Sigmoid colon (tissue), 7 donors: ENCODE measurements around the gene PKDCC. TPM values are rescaled to one million over a fixed set of nuclear protein-coding genes. Genes with fewer than 3 reads are reported as not detected.
A peak's percentile ranks its signal among the peaks of the same experiment; 100 is the strongest.

Experiments
- DNase-seq: peaks from one replicate; pipeline ENCODE4 v3.0.0-alpha.2; 2019
- H3K27ac ChIP-seq, 4 donors: fragments of 200-600 bp; sonication (generic); one replicate each; pipeline ENCODE4 v1.5.1; 2016 to 2019; ENCODE audit warnings: mild to moderate bottlenecking in 1 of 4
- H3K27me3 ChIP-seq, 3 donors: fragments of 200-600 bp; sonication (generic); one replicate each; pipeline ENCODE4 v1.5.1; 2019; ENCODE audit warnings: mild to moderate bottlenecking in 1 of 3
- H3K36me3 ChIP-seq, 4 donors: fragments of 200-600 bp; sonication (generic); one replicate each; pipeline ENCODE4 v1.5.1; 2016 to 2019
- H3K4me1 ChIP-seq, 4 donors: fragments of 200-600 bp; sonication (generic); one replicate each; pipeline ENCODE4 v1.5.1; 2017 to 2019
- H3K4me3 ChIP-seq, 4 donors: fragments of 200-600 bp; sonication (generic); one replicate each; pipeline ENCODE4 v1.5.1; 2017 to 2019; ENCODE audit warnings: mild to moderate bottlenecking in 2 of 4, moderate library complexity in 1 of 4
- H3K9me3 ChIP-seq, 4 donors: fragments of 200-600 bp in 3 of 4; sonication (generic) in 3 of 4; one replicate each; pipeline versions ENCODE4 v1.5.1 to v1.6.1; 2013 to 2019
- CTCF ChIP-seq, 4 experiments: fragments of 450-650 bp in 3 of 4; fragments of 200-600 bp in 1 of 4; IDR thresholded peaks; one replicate each; pipeline ENCODE4 v1.5.1; 2016 to 2019; ENCODE audit warnings: antibody characterized with exemption in 4 of 4, mild to moderate bottlenecking in 3 of 4, moderate library complexity in 2 of 4
- EP300 ChIP-seq, 4 donors: sonication (generic); formaldehyde crosslinking; IDR thresholded peaks; one replicate each; pipeline ENCODE4 v1.6.1; 2017; ENCODE audit warnings: antibody characterized with exemption in 4 of 4
- POLR2A ChIP-seq, 2 donors: fragments of 450-650 bp; IDR thresholded peaks; one replicate each; pipeline ENCODE4 v1.6.1; 2016; ENCODE audit warnings: antibody characterized with exemption in 2 of 2, mild to moderate bottlenecking in 2 of 2, moderate library complexity in 2 of 2
- POLR2AphosphoS5 ChIP-seq, 4 donors: sonication (generic); formaldehyde crosslinking; IDR thresholded peaks; one replicate each; pipeline ENCODE4 v1.6.1; 2017; ENCODE audit warnings: antibody characterized with exemption in 4 of 4
- WGBS, 2 donors: extraction: QIAGEN DNeasy Blood & Tissue Kit; methylation state at CpG; one replicate each; pipeline ENCODE4 v1.1.7; 2013; 5-methylcytosine and 5-hydroxymethylcytosine counted together
- intact Hi-C: fragments of 100-400 bp; cut with DNase I; formaldehyde crosslinking; loops from one replicate; pipeline ENCODE4 v1.15.1; 2023
- polyA plus RNA-seq, 3 donors: library from polyadenylated mRNA; stranded (reverse); fragments of 200-250 nt; gene quantifications; one replicate each; pipeline ENCODE4 v1.2.3, GENCODE V29; 2013
- total RNA-seq, 4 donors: library from RNA; depleted of rRNA; stranded (reverse); fragments of >200 nt; gene quantifications; one replicate each; pipeline ENCODE4 v1.1.0, GENCODE V29; 2016
- donor health status: healthy with polysubstance abuse.
- donor health status: Bipolar disorder and iron deficiency.
- donor health status: healthy.

PKDCC gene
- total and polyA plus RNA-seq, 7 donors, result 13.9 to 106 (median 67.7) TPM

DNA sequence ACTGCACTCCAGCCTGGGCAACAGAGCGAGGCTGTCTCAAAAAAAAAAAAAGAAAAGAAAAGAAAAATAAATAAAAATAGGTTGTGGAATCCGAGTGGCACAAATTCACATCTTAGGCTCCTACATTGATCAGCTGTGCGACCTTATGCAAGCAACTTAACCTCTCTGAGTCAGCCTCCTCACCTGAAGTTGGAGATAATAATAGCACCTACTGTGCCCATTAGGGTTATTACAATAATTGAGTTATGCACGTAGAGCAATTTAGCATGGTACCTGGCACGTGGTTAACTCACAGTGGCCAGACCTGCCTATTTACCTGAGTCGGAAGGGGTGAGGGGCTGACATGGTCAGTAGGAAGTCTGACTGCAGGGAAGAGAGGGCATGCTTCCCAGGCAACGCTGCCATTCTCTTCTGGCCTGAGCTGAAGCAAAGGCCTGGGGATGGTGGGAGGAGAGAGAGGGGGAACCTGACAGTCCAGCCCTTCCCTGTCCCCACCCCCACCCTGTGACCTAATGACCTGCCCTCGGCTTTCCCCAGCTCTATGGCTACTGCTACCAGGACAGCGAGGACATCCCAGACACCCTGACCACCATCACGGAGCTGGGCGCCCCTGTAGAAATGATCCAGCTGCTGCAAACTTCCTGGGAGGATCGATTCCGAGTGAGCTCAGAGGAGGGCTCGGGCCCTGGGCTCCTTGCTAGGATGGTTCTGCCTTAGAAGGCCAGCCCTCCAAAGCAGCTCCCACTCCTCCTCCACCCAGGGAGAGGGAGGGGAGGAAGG, 5.1 kb downstream of the PKDCC start:
- Histone ChIP-seq H3K36me3 (peaks cover 9 to 28% (median 12%) of the 10 kb centered on the region in 4 donors), H3K27ac (peak overlapping the region; percentile 96 to 99 (median 96)), H3K27me3 (no peaks in the 10 kb centered on the region), H3K9me3 (no peaks in the 10 kb centered on the region), H3K4me3 (peak overlapping the region in 3 of 4 donors; percentile 68 to 98 (median 75)), H3K4me1 (peaks cover 0 to 76% (median 74%) of the 10 kb centered on the region in 4 donors)
- intact Hi-C loops, result loop anchor here (5.0 kb wide), 1 partner anchor 1931 kb away; no protein-coding TSS in a partner anchor
- DNase-seq, result no peak
- TF ChIP-seq POLR2AphosphoS5 (IDR thresholded peaks at IDR 0.05), result peak in 3 of 4 donors; percentile 28 to 65 (median 45)
- TF ChIP-seq POLR2A (IDR thresholded peaks at IDR 0.05), result peak; percentile 13 to 17
- TF ChIP-seq CTCF (IDR thresholded peaks at IDR 0.05), result no peak
- TF ChIP-seq EP300 (IDR thresholded peaks at IDR 0.05), result no peak
- WGBS, 2 donors, result 18 to 53% methylated on average over 14 of the region's 14 CpGs

GRCh38 chr2:42053482-42053790, 5.6 kb downstream of the PKDCC start:
- Histone ChIP-seq H3K27ac (peak overlapping the region; percentile 96 to 99 (median 96)), H3K36me3 (peaks cover 15 to 33% (median 16%) of the 10 kb centered on the region in 4 donors), H3K27me3 (no peaks in the 10 kb centered on the region), H3K9me3 (no peaks in the 10 kb centered on the region), H3K4me1 (peaks cover 0 to 79% (median 77%) of the 10 kb centered on the region in 4 donors), H3K4me3 (peak overlapping the region in 3 of 4 donors; percentile 68 to 98 (median 75))
- intact Hi-C loops, result loop anchor here (5.0 kb wide), 1 partner anchor 1931 kb away; no protein-coding TSS in a partner anchor
- 20 to 64% methylated on average over 6 of the region's 6 CpGs for WGBS, 2 donors
- DNase-seq, result no peak
- no peak for TF ChIP-seq POLR2A (IDR thresholded peaks at IDR 0.05)
- TF ChIP-seq EP300 (IDR thresholded peaks at IDR 0.05), result no peak
- TF ChIP-seq CTCF (IDR thresholded peaks at IDR 0.05), result no peak
- peak in 1 of 4 donors; percentile 25 for TF ChIP-seq POLR2AphosphoS5 (IDR thresholded peaks at IDR 0.05)

DNA sequence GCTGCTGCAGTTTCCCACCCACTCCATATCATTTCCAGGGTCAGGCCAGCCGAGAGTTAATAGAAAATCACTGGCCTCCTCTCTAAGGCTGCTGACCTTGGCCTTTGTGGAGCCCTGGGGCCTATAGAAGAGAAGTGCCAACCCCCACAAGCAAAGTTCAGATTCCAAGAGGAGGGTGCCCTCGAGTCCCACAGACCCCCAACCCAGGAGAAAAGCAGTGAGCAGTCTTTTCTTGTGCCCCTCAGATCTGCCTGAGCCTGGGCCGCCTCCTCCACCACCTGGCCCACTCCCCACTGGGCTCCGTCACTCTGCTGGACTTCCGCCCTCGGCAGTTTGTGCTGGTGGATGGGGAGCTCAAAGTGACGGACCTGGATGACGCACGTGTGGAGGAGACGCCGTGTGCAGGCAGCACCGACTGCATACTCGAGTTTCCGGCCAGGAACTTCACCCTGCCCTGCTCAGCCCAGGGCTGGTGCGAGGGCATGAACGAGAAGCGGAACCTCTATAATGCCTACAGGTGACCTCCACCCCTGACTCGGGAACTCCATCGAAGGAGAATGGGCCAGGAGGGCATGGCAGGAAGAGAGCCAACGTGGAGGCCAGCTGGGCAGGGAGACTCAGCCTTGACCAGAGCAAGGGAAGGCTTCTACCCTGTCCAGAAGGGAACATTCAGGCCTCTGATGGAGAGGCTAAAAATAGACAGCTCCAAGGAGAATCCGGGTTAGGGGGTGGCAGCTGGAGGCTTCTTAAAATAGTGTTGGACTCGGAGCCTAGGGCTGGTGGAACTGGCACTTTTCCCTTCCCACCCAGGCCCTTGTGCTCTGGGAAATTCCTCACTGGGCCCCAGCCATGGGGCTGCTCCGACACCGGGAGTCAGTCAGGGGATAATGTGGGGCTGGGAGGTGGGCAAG, 6.2 kb downstream of the PKDCC start:
- H3K27ac ChIP-seq, result peak overlapping the region; percentile 96 to 99 (median 96)
- peak; percentile 93 for DNase-seq
- intact Hi-C loops, result loop anchor here (2.0 to 5.0 kb wide), 2 partner anchors 127 to 1932 kb away; no protein-coding TSS in a partner anchor
- no peaks in the 10 kb centered on the region for H3K27me3 ChIP-seq
- peak overlapping the region in 2 of 4 donors; percentile 6 to 68 for H3K4me3 ChIP-seq
- peaks cover 20 to 39% (median 21%) of the 10 kb centered on the region in 4 donors for H3K36me3 ChIP-seq
- H3K9me3 ChIP-seq, result no peaks in the 10 kb centered on the region
- WGBS, 2 donors, result 18 to 65% methylated on average over 24 of the region's 24 CpGs
- H3K4me1 ChIP-seq, result peaks cover 0 to 82% (median 78%) of the 10 kb centered on the region in 4 donors
- TF ChIP-seq EP300 (IDR thresholded peaks at IDR 0.05) (peak; percentile 35 to 91 (median 84)), CTCF (IDR thresholded peaks at IDR 0.05) (no peak), POLR2AphosphoS5 (IDR thresholded peaks at IDR 0.05) (peak; percentile 39 to 69 (median 59)), POLR2A (IDR thresholded peaks at IDR 0.05) (peak in 1 of 2 donors; percentile 19)

- H3K4me3 ChIP-seq, result peak overlapping the region in 1 of 4 donors; percentile 6
- intact Hi-C loops, result loop anchor here (2.0 to 5.0 kb wide), 2 partner anchors 128 to 1933 kb away; no protein-coding TSS in a partner anchor
- peaks cover 0 to 89% (median 85%) of the 10 kb centered on the region in 4 donors for H3K4me1 ChIP-seq
- peak overlapping the region; percentile 96 to 99 (median 96) for H3K27ac ChIP-seq
- no peaks in the 10 kb centered on the region for H3K9me3 ChIP-seq
- DNase-seq, result no peak
- TF ChIP-seq CTCF (IDR thresholded peaks at IDR 0.05), result peak in 1 of 4 experiments; percentile 31
- no peak for TF ChIP-seq POLR2AphosphoS5 (IDR thresholded peaks at IDR 0.05)
- WGBS, 2 donors, result 17 to 64% methylated on average over 19 of the region's 19 CpGs
- H3K27me3 ChIP-seq, result no peaks in the 10 kb centered on the region
- H3K36me3 ChIP-seq, result peaks cover 20 to 48% (median 26%) of the 10 kb centered on the region in 4 donors
Measured at GRCh38 chr2:42054714-42055430, 7.1 kb downstream of the PKDCC start.
